WTC11 (cell line): Measurements from ENCODE around the gene RETSAT.

Experiments
- CTCF ChIP-seq: fragments of 200-600 bp; IDR thresholded peaks from 2 replicates; pipeline ENCODE4 v1.8.0; 2022; ENCODE audit warnings: antibody characterized with exemption
- ESRRA ChIP-seq: sonication (generic); formaldehyde crosslinking; IDR thresholded peaks from 2 replicates; pipeline ENCODE4 v1.8.1; 2022; ENCODE audit warnings: mild to moderate bottlenecking, missing genetic modification reagents, borderline replicate concordance
- ETV6 ChIP-seq: sonication (generic); formaldehyde crosslinking; IDR thresholded peaks from 2 replicates; pipeline ENCODE4 v1.8.1; 2022; ENCODE audit warnings: mild to moderate bottlenecking, missing genetic modification reagents
- HMGA2 ChIP-seq: fragments of 250-450 bp; sonication (Bioruptor Pico); IDR thresholded peaks from 2 replicates; pipeline ENCODE4 v1.4.0; 2021; ENCODE audit warnings: mild to moderate bottlenecking, moderate library complexity
- JUN ChIP-seq: sonication (generic); formaldehyde crosslinking; IDR thresholded peaks from 2 replicates; pipeline ENCODE4 v1.8.0; 2023; ENCODE audit warnings: mild to moderate bottlenecking, missing genetic modification reagents
- NR1H2 ChIP-seq: sonication (generic); formaldehyde crosslinking; IDR thresholded peaks from 2 replicates; pipeline ENCODE4 v1.9.0; 2021; ENCODE audit warnings: mild to moderate bottlenecking, moderate library complexity, missing genetic modification reagents
- TCF7 ChIP-seq: sonication (generic); formaldehyde crosslinking; IDR thresholded peaks from 2 replicates; pipeline ENCODE4 v1.8.0; 2022; ENCODE audit warnings: mild to moderate bottlenecking, low read depth, missing genetic modification reagents, moderate library complexity
- USF1 ChIP-seq: sonication (generic); formaldehyde crosslinking; IDR thresholded peaks from 2 replicates; pipeline ENCODE4 v1.8.0; 2022; ENCODE audit warnings: mild to moderate bottlenecking, missing genetic modification reagents
- ZBTB21 ChIP-seq: sonication (generic); formaldehyde crosslinking; IDR thresholded peaks from 2 replicates; pipeline ENCODE4 v1.8.1; 2023; ENCODE audit warnings: mild to moderate bottlenecking, missing genetic modification reagents, borderline replicate concordance
- ZNF121 ChIP-seq: sonication (generic); formaldehyde crosslinking; IDR thresholded peaks from 2 replicates; pipeline ENCODE4 v1.8.0; 2023; ENCODE audit warnings: missing genetic modification reagents
- TF ChIP-seq, protein P1 (sequence below): sonication (generic); formaldehyde crosslinking; IDR thresholded peaks from 2 replicates; pipeline ENCODE4 v1.8.1; 2023; ENCODE audit warnings: mild to moderate bottlenecking, moderate library complexity, missing genetic modification reagents

- TF ChIP-seq ZBTB21 (CRISPR knock-in tag) (no peak), CTCF (no peak), HMGA2 (CRISPR knock-in tag) (no peak), ESRRA (no peak), USF1 (CRISPR knock-in tag) (no peak), ZNF121 (no peak), JUN (no peak), TCF7 (CRISPR knock-in tag) (no peak), ETV6 (no peak), NR1H2 (no peak)
- TF ChIP-seq, protein P1, sequence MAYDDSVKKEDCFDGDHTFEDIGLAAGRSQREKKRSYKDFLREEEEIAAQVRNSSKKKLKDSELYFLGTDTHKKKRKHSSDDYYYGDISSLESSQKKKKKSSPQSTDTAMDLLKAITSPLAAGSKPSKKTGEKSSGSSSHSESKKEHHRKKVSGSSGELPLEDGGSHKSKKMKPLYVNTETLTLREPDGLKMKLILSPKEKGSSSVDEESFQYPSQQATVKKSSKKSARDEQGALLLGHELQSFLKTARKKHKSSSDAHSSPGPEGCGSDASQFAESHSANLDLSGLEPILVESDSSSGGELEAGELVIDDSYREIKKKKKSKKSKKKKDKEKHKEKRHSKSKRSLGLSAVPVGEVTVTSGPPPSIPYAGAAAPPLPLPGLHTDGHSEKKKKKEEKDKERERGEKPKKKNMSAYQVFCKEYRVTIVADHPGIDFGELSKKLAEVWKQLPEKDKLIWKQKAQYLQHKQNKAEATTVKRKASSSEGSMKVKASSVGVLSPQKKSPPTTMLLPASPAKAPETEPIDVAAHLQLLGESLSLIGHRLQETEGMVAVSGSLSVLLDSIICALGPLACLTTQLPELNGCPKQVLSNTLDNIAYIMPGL (CRISPR knock-in tag): no peak
Observed at GRCh38 chr2:85385746-85386145, 31.4 kb upstream of the RETSAT start.
